HG02885 (cell line): ENCODE measurements around the gene CBX4.

Source experiments
- ATAC-seq: cut with Tn5 transposase; IDR thresholded peaks from one replicate; pipeline ENCODE4 v1.9.1; 2021; ENCODE audit warnings: mild to moderate bottlenecking; ENCODE audit not compliant: unreplicated experiment, poor library complexity

The CBX4 gene

GRCh38 chr17:79842656-79843473 is 3.6 kb upstream of the CBX4 start:
- no peak for ATAC-seq

DNA sequence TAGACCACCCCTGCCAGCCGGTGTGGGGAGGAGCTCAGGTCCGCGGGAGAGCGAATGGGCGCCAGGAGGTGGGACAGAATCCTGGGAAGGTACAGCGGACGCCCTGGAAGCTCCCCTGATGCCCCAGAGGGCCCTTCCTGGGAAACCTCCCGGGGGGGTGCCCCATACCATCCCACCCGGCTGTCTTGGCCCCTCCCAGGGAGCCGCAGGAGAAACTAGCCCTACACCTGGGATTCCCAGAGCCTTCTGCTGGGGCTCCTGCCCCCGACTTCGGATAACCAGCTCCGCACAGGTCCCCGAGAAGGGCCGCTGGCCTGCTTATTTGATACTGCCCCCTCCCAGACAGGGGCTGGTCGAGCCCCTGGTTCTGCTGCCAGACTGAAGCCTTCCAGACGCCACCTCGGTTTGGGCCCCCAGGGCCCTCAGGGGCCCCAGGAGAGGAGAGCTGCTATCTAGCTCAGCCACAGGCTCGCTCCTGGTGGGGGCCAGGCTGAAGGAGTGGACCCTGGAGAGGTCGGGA is 3.0 kb upstream of the CBX4 start:
- ATAC-seq = no peak

- ATAC-seq = no peak
Measured at GRCh38 chr17:79841369-79842135, 2.3 kb upstream of the CBX4 start.

GRCh38 chr17:79840989-79841286 is 1.7 kb upstream of the CBX4 start:
- no peak for ATAC-seq

- no peak for ATAC-seq
Measured at GRCh38 chr17:79840269-79840988, 1.2 kb upstream of the CBX4 start.

GRCh38 chr17:79838522-79839274 is 542 bp downstream of the CBX4 start:
- ATAC-seq = peak; percentile 20

DNA sequence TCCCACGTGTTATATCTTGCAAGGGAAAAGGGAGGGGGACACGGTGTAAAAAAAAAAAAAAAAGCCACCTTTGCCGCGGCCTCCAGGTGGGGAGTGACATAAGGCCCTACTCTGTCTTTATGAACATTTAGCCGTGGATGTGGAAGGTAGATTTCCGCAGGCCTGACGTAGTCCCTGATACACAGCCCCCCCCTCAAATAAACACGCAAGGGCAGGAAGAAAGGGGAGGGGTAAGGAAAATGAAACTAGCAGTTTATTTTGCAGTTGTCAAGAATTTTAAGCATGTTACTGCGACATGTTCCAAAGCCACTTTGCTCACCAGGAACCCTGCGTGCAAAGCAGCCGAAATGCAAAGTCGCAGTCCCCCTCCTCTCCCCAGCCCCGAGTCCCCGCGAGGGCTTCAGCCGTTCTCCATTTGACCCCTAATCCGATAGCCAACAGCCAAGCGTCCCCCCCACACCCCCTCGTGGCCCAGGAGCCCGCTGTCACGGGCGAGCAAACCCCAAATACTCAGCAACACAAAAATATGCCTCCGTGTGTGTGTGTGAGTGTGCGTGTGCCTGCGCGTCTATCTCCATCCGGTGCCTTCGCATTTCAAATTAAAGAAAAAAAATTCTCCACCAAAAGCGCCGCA is 1.2 kb downstream of the CBX4 start:
- no peak for ATAC-seq

GRCh38 chr17:79836972-79837887 is 2.0 kb downstream of the CBX4 start:
- no peak for ATAC-seq

- ATAC-seq = no peak
Measured at GRCh38 chr17:79836510-79836971, 2.7 kb downstream of the CBX4 start.

- no peak for ATAC-seq
Measured at GRCh38 chr17:79835953-79836509, 3.2 kb downstream of the CBX4 start.

DNA sequence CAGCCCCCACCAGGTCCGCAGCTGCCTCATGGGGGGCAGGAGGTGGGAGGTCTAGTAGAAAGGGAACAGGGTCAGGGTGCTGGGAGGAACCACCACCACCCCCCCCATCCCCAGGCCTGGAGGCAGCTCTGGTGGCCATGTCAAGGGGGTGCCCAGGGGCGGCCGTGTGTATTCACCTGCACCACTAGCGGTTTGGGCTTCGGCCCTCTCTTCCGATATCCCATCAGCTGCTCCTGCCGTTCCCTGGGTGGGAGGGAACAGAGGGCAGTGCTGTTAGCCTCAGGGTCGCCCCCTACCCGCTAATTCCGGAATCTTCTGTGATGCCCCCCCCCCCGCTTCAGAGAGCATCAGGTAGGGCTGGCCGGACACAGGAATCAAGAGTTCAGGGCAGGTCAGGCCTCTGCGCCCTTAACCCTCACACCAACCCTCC is 3.8 kb downstream of the CBX4 start:
- no peak for ATAC-seq

- no peak for ATAC-seq
Measured at GRCh38 chr17:79834565-79835469, 4.4 kb downstream of the CBX4 start.

- no peak for ATAC-seq
Measured at GRCh38 chr17:79833744-79834564, 5.3 kb downstream of the CBX4 start.

DNA sequence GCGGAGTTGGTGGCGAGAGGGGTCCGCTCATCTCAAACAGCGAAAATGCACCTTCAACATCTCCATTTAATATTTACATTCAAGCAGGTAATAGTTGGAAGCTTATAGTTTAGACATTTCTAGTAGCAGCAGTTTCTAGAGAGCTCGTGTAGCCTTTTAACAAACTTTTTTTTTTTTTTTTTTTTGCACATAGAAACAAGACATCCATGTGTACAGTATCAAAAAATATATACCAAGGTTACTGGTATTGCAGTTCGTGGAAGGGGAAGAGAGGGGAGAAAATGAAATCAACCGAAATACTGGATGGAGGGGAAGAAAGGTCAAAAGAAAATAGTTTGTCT is 6.2 kb downstream of the CBX4 start:
- ATAC-seq = no peak

- ATAC-seq = no peak
Measured at GRCh38 chr17:79832218-79833109, 6.8 kb downstream of the CBX4 start.
